Epithelial cell of proximal tubule (primary cell): ENCODE data around the gene GPRIN3. TPM values are rescaled to one million over a fixed set of nuclear protein-coding genes. Genes with fewer than 3 reads are reported as not detected.

Source experiments
- DNase-seq: peaks from one replicate; pipeline ENCODE4 v3.0.0-alpha.2; 2011; ENCODE audit warnings: low read depth
- H3K4me3 ChIP-seq: 2 replicates; pipeline ENCODE4 v1.5.1; 2011; ENCODE audit warnings: low read depth, mild to moderate bottlenecking, low read length
- CTCF ChIP-seq: conservative IDR thresholded peaks from 2 replicates; pipeline ENCODE4 v1.5.1; 2012; ENCODE audit warnings: low read depth, mild to moderate bottlenecking, low read length
- total RNA-seq: library from RNA; depleted of rRNA; stranded (reverse); fragments of >200 nt; gene quantifications from 2 replicates; pipeline ENCODE4 v1.2.3, GENCODE V29; 2015

GPRIN3 gene
- total RNA-seq, 1 donor from 2014 or later = 2.0 TPM

GRCh38 chr4:89222170-89222569 is 85.4 kb downstream of the GPRIN3 start:
- TF ChIP-seq CTCF = no peak
- DNase-seq = no peak
- no peak overlapping the region for H3K4me3 ChIP-seq

GRCh38 chr4:89221167-89221867 is 86.3 kb downstream of the GPRIN3 start:
- DNase-seq = no peak
- TF ChIP-seq CTCF = no peak
- no peak overlapping the region for H3K4me3 ChIP-seq

- no peak overlapping the region for H3K4me3 ChIP-seq
- DNase-seq = no peak
- no peak for TF ChIP-seq CTCF
These were observed 89.0 kb downstream of the GPRIN3 start for GRCh38 chr4:89218587-89218986.

- no peak for DNase-seq
- no peak for TF ChIP-seq CTCF
- no peak overlapping the region for H3K4me3 ChIP-seq
These were observed 90.0 kb downstream of the GPRIN3 start for GRCh38 chr4:89217604-89218003.

- DNase-seq = no peak
- no peak overlapping the region for H3K4me3 ChIP-seq
- no peak for TF ChIP-seq CTCF
These were observed 90.7 kb downstream of the GPRIN3 start for GRCh38 chr4:89216866-89217265.

GRCh38 chr4:89216422-89216821 is 91.2 kb downstream of the GPRIN3 start:
- DNase-seq = no peak
- no peak for TF ChIP-seq CTCF
- no peak overlapping the region for H3K4me3 ChIP-seq

GRCh38 chr4:89215736-89216135 is 91.9 kb downstream of the GPRIN3 start:
- no peak for TF ChIP-seq CTCF
- H3K4me3 ChIP-seq = no peak overlapping the region
- no peak for DNase-seq
